ENCODE results near the gene PCA3. TPM values are rescaled to one million over a fixed set of nuclear protein-coding genes. Genes with fewer than 3 reads are reported as not detected.

PCA3 gene
- total and polyA plus RNA-seq, 8 donors: 0.07 TPM; not detected in 7

- ATAC-seq (no peak), FAIRE-seq (no peak), DNase-seq (no peak)
- Histone ChIP-seq H3K9me3 (no peaks in the 10 kb centered on the region), H3K27ac (no peak overlapping the region), H3K27me3 (peaks cover 0 to 3% (median 0%) of the 10 kb centered on the region in 4 donors), H3K36me3 (no peaks in the 10 kb centered on the region), H3K4me1 (no peaks in the 10 kb centered on the region), H3K4me3 (no peak overlapping the region)
- TF ChIP-seq, protein P1, sequence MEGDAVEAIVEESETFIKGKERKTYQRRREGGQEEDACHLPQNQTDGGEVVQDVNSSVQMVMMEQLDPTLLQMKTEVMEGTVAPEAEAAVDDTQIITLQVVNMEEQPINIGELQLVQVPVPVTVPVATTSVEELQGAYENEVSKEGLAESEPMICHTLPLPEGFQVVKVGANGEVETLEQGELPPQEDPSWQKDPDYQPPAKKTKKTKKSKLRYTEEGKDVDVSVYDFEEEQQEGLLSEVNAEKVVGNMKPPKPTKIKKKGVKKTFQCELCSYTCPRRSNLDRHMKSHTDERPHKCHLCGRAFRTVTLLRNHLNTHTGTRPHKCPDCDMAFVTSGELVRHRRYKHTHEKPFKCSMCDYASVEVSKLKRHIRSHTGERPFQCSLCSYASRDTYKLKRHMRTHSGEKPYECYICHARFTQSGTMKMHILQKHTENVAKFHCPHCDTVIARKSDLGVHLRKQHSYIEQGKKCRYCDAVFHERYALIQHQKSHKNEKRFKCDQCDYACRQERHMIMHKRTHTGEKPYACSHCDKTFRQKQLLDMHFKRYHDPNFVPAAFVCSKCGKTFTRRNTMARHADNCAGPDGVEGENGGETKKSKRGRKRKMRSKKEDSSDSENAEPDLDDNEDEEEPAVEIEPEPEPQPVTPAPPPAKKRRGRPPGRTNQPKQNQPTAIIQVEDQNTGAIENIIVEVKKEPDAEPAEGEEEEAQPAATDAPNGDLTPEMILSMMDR (IDR thresholded peaks at IDR 0.05): no peak
- intact Hi-C loops (cut with DNase I): loop anchor here in 1 of 3 donors (5.0 kb wide), 1 partner anchor 180 kb away; no protein-coding TSS in a partner anchor
- WGBS, 2 donors: 56 to 76% methylated on average over 6 of the region's 6 CpGs
Observed at GRCh38 chr9:76812591-76812990, 48.4 kb downstream of the PCA3 start.

GRCh38 chr9:76817489-76817888 is 53.3 kb downstream of the PCA3 start:
- Histone ChIP-seq H3K9me3 (no peaks in the 10 kb centered on the region), H3K4me3 (no peak overlapping the region), H3K36me3 (no peaks in the 10 kb centered on the region), H3K27me3 (no peaks in the 10 kb centered on the region), H3K4me1 (no peaks in the 10 kb centered on the region), H3K27ac (peak overlapping the region in 1 of 4 donors; percentile 41)
- TF ChIP-seq, protein P1 (IDR thresholded peaks at IDR 0.05): no peak
- ATAC-seq (peak in 2 of 4 donors; percentile 30 to 37), DNase-seq (no peak), FAIRE-seq (no peak)
- 85 to 86% methylated on average over 1 of the region's 1 CpG for WGBS, 2 donors
- intact Hi-C loops (cut with DNase I): no loop called here

DNA sequence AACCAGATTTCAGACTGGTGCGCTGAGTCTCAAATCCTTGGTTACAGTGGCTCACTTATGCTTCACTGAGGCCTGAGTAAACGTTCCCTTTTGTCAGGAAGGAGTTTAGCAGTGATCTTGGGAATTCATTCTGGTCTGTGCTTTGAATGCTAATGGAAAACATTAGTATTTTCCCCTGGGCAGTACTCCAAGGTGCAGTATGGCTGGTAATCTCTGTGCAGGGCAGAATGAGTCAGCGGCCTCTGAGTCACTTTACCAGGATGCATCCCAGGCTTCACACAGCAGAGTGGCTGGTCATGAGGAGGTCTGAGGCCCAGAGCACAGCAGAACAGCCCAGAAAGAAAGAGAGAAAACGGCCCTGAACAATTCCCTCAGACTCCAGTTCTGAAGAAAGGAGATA is 54.0 kb downstream of the PCA3 start:
- intact Hi-C loops (cut with DNase I): no loop called here
- 57 to 64% methylated on average over 4 of the region's 4 CpGs for WGBS, 2 donors

DNA sequence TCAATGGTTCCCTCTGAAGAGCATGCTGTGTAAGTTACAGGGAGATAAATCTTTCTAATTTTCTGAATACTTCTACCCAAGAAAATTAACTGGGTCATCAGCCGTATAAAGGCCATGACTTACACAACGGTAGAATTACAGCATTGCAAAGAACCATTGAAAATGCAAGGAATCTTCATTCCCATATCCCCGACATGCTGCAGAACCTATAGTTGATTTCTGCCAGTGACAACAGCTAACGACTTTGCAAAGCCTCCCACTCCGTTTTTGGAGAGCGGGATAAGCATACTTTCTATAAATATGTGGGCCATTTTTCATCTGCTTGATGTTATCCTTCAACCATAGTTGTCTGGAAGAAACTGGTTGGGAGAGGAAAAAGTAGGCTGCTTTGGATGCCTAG is 56.2 kb downstream of the PCA3 start:
- Histone ChIP-seq H3K27me3 (no peaks in the 10 kb centered on the region), H3K4me1 (no peaks in the 10 kb centered on the region), H3K9me3 (no peaks in the 10 kb centered on the region), H3K36me3 (no peaks in the 10 kb centered on the region), H3K27ac (no peak overlapping the region), H3K4me3 (no peak overlapping the region)
- FAIRE-seq (no peak), ATAC-seq (no peak), DNase-seq (no peak)
- TF ChIP-seq, protein P1 (IDR thresholded peaks at IDR 0.05): no peak
- intact Hi-C loops (cut with DNase I): no loop called here
- 72 to 80% methylated on average over 6 of the region's 6 CpGs for WGBS, 2 donors

More for the DNA sequence above, 54.0 kb downstream of the PCA3 start:
- Histone ChIP-seq H3K36me3 (no peaks in the 10 kb centered on the region), H3K9me3 (no peaks in the 10 kb centered on the region), H3K4me3 (no peak overlapping the region), H3K4me1 (no peaks in the 10 kb centered on the region), H3K27ac (peak overlapping the region in 2 of 4 donors; percentile 13 to 42), H3K27me3 (no peaks in the 10 kb centered on the region)
- ATAC-seq: peak; percentile 87 to 99 (median 96)
- peak; percentile 74 for FAIRE-seq
- TF ChIP-seq, protein P1 (IDR thresholded peaks at IDR 0.05): no peak
- DNase-seq: peak in 4 of 6 donors; percentile 18 to 69 (median 47)

DNA sequence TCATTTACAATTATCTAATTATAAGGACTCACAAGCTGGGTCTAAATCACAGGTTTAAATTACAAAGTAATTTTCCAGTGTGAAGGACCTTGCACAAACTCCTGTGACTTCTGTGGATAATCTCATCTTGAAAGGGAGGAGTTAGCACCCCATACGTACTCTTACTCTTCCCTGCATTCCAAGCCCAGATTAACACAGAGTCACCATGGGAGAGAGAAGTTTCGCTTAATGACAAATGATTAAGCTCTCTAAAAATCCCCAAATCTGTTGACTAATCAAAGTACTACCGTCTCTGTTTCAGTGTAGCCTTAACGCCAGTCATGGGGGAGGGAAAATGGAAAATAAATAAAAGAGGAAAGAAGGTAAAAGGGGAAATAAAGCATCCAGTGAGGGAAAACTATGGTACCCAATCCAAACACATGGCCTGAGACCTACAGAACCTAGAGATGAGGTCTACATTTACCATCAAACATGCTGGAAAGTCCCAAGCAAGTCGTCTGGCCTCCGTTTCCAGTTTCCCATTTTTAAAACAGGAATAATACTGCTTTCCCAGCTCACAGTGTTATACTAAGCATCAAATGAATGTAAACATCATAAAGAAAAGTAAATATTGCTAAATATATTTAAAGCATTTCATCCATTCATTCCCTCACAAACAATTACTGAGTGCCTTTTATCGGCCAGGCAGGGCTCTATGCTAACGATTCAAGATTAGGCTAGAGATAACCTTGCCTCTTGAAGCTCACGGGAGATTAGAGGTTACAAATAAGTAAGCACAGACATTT is 63.2 kb downstream of the PCA3 start:
- no peak for DNase-seq
- Histone ChIP-seq H3K27me3 (no peaks in the 10 kb centered on the region), H3K9me3 (no peaks in the 10 kb centered on the region), H3K4me3 (no peak overlapping the region), H3K4me1 (no peaks in the 10 kb centered on the region), H3K36me3 (no peaks in the 10 kb centered on the region), H3K27ac (no peak overlapping the region)
- WGBS, 2 donors: 56 to 61% methylated on average over 9 of the region's 9 CpGs
- intact Hi-C loops (cut with DNase I): no loop called here
- no peak for FAIRE-seq
- ATAC-seq: no peak
- TF ChIP-seq, protein P1 (IDR thresholded peaks at IDR 0.05): no peak
